GM23338 (cell line): ENCODE data around the gene PRTN3. TPM values are rescaled to one million over a fixed set of nuclear protein-coding genes. Genes with fewer than 3 reads are reported as not detected.
A peak's percentile ranks its signal among the peaks of the same experiment; 100 is the strongest.
"Not testable (repeated sequence)": the region's sequence is repeated elsewhere in the genome, so short reads cannot be mapped to it uniquely, and the experiment has no call there.

Experiments
- ATAC-seq: fragments of 200-7000 bp; cut with Tn5 transposase; 3 replicates; pipeline ENCODE4 v1.9.1; 2020
- DNase-seq: peaks from one replicate; pipeline ENCODE4 v3.0.0-alpha.2; 2015; ENCODE audit warnings: low spot score
- H2AFZ ChIP-seq: fragments of 200-600 bp; sonication (generic); 2 replicates; pipeline ENCODE4 v1.8.0; 2016; ENCODE audit warnings: antibody characterized with exemption, mild to moderate bottlenecking, moderate library complexity
- H3F3A ChIP-seq: fragments of 200-600 bp; sonication (generic); replicated peaks from 2 replicates; pipeline ENCODE4 v1.8.0; 2017; ENCODE audit warnings: antibody characterized with exemption, mixed run types, low read depth
- H3K27ac ChIP-seq: fragments of 200-600 bp; sonication (generic); 2 replicates; pipeline ENCODE4 v1.6.1; 2016; ENCODE audit warnings: low read depth
- H3K27me3 ChIP-seq: fragments of 200-600 bp; sonication (generic); 2 replicates; pipeline ENCODE4 v1.8.0; 2016; ENCODE audit warnings: mild to moderate bottlenecking, mixed run types, moderate library complexity; ENCODE audit not compliant: insufficient read depth
- H3K36me3 ChIP-seq: fragments of 200-600 bp; sonication (generic); 2 replicates; pipeline ENCODE4 v1.8.0; 2016; ENCODE audit warnings: mild to moderate bottlenecking; ENCODE audit not compliant: insufficient read depth
- H3K4me1 ChIP-seq: fragments of 200-600 bp; sonication (generic); 2 replicates; pipeline ENCODE4 v1.8.0; 2016; ENCODE audit warnings: mild to moderate bottlenecking, moderate library complexity; ENCODE audit not compliant: insufficient read depth
- H3K4me2 ChIP-seq: fragments of 200-600 bp; sonication (generic); 2 replicates; pipeline ENCODE4 v1.7.1; 2017; ENCODE audit warnings: mixed run types
- H3K4me3 ChIP-seq: fragments of 200-600 bp; sonication (generic); 2 replicates; pipeline ENCODE4 v1.6.1; 2016; ENCODE audit warnings: mixed run types
- H3K79me2 ChIP-seq: fragments of 200-600 bp; sonication (generic); replicated peaks from 2 replicates; pipeline ENCODE4 v1.8.0; 2017; ENCODE audit warnings: mild to moderate bottlenecking; ENCODE audit not compliant: insufficient read depth
- H3K9me2 ChIP-seq: fragments of 200-600 bp; sonication (generic); 2 replicates; pipeline ENCODE4 v1.8.0; 2017; ENCODE audit not compliant: insufficient read depth
- H4K20me1 ChIP-seq: fragments of 200-600 bp; sonication (generic); replicated peaks from 2 replicates; pipeline ENCODE4 v1.8.0; 2017; ENCODE audit warnings: mild to moderate bottlenecking; ENCODE audit not compliant: insufficient read depth
- H3K27ac Mint-ChIP-seq: 2 replicates; pipeline ENCODE4 v1.8.0; 2020; ENCODE audit warnings: inconsistent platforms, mild to moderate bottlenecking, moderate library complexity, mixed read lengths
- H3K27me3 Mint-ChIP-seq: 3 replicates; pipeline ENCODE4 v1.8.0; 2022; ENCODE audit warnings: low read depth, mild to moderate bottlenecking, moderate library complexity, mixed read lengths, inconsistent platforms; ENCODE audit not compliant: insufficient read depth, poor library complexity
- H3K36me3 Mint-ChIP-seq: 3 replicates; pipeline ENCODE4 v1.8.0; 2021; ENCODE audit warnings: low read depth, mild to moderate bottlenecking, inconsistent platforms, moderate library complexity, mixed read lengths
- H3K4me1 Mint-ChIP-seq: 3 replicates; pipeline ENCODE4 v1.8.0; 2020; ENCODE audit warnings: mild to moderate bottlenecking, inconsistent platforms, mixed read lengths
- H3K4me3 Mint-ChIP-seq: 3 replicates; pipeline ENCODE4 v1.8.0; 2021; ENCODE audit warnings: moderate library complexity, mild to moderate bottlenecking, inconsistent platforms, mixed read lengths
- H3K9me3 Mint-ChIP-seq: 3 replicates; pipeline ENCODE4 v1.8.0; 2020; ENCODE audit warnings: moderate library complexity, mild to moderate bottlenecking, inconsistent platforms, mixed read lengths
- JUNB ChIP-seq: IDR thresholded peaks from one replicate; pipeline ENCODE4 v1.6.1; 2016; ENCODE audit warnings: antibody characterized with exemption; ENCODE audit not compliant: unreplicated experiment
- POLR2AphosphoS5 ChIP-seq: IDR thresholded peaks from 2 replicates; pipeline ENCODE4 v1.6.1; 2016; ENCODE audit warnings: antibody characterized with exemption, low read depth
- ZNF114 ChIP-seq: fragments of 250-450 bp; sonication (Bioruptor Pico); IDR thresholded peaks from 2 replicates; pipeline ENCODE4 v1.5.0; 2020; ENCODE audit warnings: mild to moderate bottlenecking, moderate library complexity
- ZNF331 ChIP-seq: fragments of 250-450 bp; sonication (Bioruptor Pico); IDR thresholded peaks from 2 replicates; pipeline ENCODE4 v1.5.0; 2020; ENCODE audit warnings: low read depth, mild to moderate bottlenecking, moderate library complexity
- polyA plus RNA-seq: library from polyadenylated mRNA; unstranded; fragments of >200 nt; fragmentation: Nextera tagmentation; extraction: Ambion mirVana; gene quantifications from 2 replicates; pipeline ENCODE4 v1.2.1, GENCODE V29; 2016
- total RNA-seq: library from RNA; depleted of rRNA; stranded (reverse); fragments of >200 nt; shearing (Covaris generic); gene quantifications from 2 replicates; pipeline ENCODE4 v1.2.3, GENCODE V29; 2014
- TF ChIP-seq, protein P1 (sequence below): IDR thresholded peaks from one replicate; pipeline ENCODE4 v1.6.1; 2018; ENCODE audit warnings: antibody characterized with exemption; ENCODE audit not compliant: unreplicated experiment
- TF ChIP-seq, protein P2 (sequence below), 2 experiments: fragments of 200-600 bp in 1 of 2; sonication (generic) in 1 of 2; conservative IDR thresholded peaks; 2 replicates each; pipeline versions ENCODE4 v1.5.1 to v1.6.1; 2016 to 2017; ENCODE audit warnings: antibody characterized with exemption in 2 of 2, low read depth in 2 of 2, mild to moderate bottlenecking in 2 of 2, moderate library complexity in 1 of 2

PRTN3 gene
- total and polyA plus RNA-seq, 2 experiments from 2014 or later = 0.21 to 0.68 TPM

DNA sequence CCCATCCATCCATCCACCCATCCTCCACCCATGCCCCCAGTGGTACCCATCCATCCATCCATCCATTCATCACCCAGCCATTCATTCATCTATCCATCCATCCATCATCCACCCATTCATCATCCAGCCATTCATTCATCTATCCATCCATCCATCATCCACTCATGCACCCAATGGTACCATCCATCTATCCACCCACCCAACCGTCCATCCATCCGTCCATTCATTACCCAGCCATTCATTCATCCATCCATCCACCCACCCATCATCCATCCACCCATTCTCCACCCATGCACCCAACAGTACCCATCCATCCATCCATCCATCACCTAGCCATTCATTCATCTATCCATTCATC lies 24.3 kb upstream of the PRTN3 start (continued):
- TF ChIP-seq, protein P1, sequence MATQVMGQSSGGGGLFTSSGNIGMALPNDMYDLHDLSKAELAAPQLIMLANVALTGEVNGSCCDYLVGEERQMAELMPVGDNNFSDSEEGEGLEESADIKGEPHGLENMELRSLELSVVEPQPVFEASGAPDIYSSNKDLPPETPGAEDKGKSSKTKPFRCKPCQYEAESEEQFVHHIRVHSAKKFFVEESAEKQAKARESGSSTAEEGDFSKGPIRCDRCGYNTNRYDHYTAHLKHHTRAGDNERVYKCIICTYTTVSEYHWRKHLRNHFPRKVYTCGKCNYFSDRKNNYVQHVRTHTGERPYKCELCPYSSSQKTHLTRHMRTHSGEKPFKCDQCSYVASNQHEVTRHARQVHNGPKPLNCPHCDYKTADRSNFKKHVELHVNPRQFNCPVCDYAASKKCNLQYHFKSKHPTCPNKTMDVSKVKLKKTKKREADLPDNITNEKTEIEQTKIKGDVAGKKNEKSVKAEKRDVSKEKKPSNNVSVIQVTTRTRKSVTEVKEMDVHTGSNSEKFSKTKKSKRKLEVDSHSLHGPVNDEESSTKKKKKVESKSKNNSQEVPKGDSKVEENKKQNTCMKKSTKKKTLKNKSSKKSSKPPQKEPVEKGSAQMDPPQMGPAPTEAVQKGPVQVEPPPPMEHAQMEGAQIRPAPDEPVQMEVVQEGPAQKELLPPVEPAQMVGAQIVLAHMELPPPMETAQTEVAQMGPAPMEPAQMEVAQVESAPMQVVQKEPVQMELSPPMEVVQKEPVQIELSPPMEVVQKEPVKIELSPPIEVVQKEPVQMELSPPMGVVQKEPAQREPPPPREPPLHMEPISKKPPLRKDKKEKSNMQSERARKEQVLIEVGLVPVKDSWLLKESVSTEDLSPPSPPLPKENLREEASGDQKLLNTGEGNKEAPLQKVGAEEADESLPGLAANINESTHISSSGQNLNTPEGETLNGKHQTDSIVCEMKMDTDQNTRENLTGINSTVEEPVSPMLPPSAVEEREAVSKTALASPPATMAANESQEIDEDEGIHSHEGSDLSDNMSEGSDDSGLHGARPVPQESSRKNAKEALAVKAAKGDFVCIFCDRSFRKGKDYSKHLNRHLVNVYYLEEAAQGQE = no peak
- TF ChIP-seq ZNF331 (CRISPR knock-in tag) (no peak), ZNF114 (CRISPR knock-in tag) (no peak)
- TF ChIP-seq, protein P2, sequence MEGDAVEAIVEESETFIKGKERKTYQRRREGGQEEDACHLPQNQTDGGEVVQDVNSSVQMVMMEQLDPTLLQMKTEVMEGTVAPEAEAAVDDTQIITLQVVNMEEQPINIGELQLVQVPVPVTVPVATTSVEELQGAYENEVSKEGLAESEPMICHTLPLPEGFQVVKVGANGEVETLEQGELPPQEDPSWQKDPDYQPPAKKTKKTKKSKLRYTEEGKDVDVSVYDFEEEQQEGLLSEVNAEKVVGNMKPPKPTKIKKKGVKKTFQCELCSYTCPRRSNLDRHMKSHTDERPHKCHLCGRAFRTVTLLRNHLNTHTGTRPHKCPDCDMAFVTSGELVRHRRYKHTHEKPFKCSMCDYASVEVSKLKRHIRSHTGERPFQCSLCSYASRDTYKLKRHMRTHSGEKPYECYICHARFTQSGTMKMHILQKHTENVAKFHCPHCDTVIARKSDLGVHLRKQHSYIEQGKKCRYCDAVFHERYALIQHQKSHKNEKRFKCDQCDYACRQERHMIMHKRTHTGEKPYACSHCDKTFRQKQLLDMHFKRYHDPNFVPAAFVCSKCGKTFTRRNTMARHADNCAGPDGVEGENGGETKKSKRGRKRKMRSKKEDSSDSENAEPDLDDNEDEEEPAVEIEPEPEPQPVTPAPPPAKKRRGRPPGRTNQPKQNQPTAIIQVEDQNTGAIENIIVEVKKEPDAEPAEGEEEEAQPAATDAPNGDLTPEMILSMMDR (conservative IDR thresholded peaks at IDR 0.05; ENCODE audit: low read depth in 2 of 2) = no peak

DNA sequence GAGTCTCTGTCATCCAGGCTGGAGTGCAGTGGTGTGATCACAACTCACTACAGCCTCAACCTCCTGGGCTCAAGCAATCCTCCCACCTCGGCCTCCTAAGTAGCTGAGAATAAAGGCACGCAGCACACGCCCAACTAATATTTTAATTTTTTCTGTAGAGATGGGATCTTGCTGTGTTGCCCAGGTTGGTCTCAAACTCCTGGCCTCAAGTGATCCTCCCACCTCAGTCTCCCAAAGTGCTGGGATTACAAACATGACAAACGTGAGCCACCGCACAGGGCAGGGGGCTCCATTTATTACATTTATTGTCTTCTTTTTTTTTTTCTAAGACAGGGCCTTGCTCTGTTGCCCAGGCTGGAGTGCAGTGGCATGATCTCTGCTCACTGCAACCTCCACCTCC lies 20.6 kb upstream of the PRTN3 start:
- H3K36me3 ChIP-seq, H3K4me1 ChIP-seq, ATAC-seq, H3K27ac Mint-ChIP-seq, H3K27ac ChIP-seq, DNase-seq, H2AFZ ChIP-seq, H3K9me2 ChIP-seq, H3K9me3 Mint-ChIP-seq, H3F3A ChIP-seq, H4K20me1 ChIP-seq, H3K27me3 ChIP-seq, H3K4me1 Mint-ChIP-seq: not testable (repeated sequence)
- H3K4me3 ChIP-seq = peak overlapping the region; percentile 84; the same call in 1 of the 2 replicates
- peak overlapping the region; percentile 65; the same call in 1 of the 2 replicates for H3K4me2 ChIP-seq
- Mint-ChIP-seq H3K27me3 (peaks cover 11% of the 10 kb centered on the region), H3K4me3 (peak overlapping the region; percentile 29; the same call in 2 of the 3 replicates), H3K36me3 (peaks cover 17% of the 10 kb centered on the region)
- H3K79me2 ChIP-seq = peaks cover 23% of the 10 kb centered on the region

DNA sequence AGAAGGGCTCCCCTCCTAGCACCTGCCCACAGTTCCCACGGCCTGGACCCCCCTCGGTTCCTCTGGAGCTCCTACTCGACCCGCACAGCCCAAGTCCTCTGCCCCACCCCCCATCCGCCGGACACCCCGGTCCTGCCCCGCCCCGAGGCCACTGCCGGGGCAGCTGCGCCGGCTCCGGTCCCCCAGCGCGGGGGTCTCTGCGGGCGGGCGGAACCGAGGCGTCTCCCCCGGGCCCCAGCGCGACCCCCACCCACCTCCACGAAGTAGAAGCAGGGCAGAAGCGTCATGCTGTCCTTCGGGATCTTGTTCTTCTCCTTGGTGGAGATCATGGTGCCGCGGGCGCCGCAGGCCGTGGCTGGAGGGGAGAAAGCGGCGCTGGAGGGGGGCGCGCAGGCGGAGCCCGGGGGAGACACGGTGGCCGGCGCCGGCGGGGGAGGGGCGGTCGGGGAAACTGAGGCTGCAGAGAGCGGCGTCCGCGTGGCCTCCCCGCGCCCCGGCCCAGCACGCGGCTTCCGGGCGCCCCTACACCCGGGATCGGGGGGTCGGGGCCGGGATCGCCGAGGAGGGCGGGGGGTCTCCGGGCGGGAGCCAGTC lies 19.5 kb upstream of the PRTN3 start:
- DNase-seq (peak; percentile 67), ATAC-seq (peak; percentile 37)
- Histone ChIP-seq H3K4me3 (peak overlapping the region; percentile 84), H3K9me2 (0 out of 2 replicates have a peak, but pooled peaks cover 3% of the 10 kb centered on the region), H4K20me1 (peaks cover 4% of the 10 kb centered on the region), H3K4me1 (peaks cover 9% of the 10 kb centered on the region; the same call in 1 of the 2 replicates), H3K79me2 (peaks cover 23% of the 10 kb centered on the region), H3F3A (no peaks in the 10 kb centered on the region), H3K4me2 (peak overlapping the region; percentile 81), H3K27me3 (no peaks in the 10 kb centered on the region; the same call in 1 of the 2 replicates), H2AFZ (no peak overlapping the region), H3K36me3 (no peaks in the 10 kb centered on the region), H3K27ac (no peak overlapping the region)
- Mint-ChIP-seq H3K4me3 (peak overlapping the region; percentile 70; the same call in 2 of the 3 replicates), H3K36me3 (peaks cover 10% of the 10 kb centered on the region), H3K27ac (no peak overlapping the region), H3K9me3 (no peaks in the 10 kb centered on the region), H3K27me3 (peaks cover 9% of the 10 kb centered on the region), H3K4me1 (peaks cover 6% of the 10 kb centered on the region; the same call in 2 of the 3 replicates)
- TF ChIP-seq, protein P1 = no peak
- no peak for TF ChIP-seq JUNB
- TF ChIP-seq, protein P2 (conservative IDR thresholded peaks at IDR 0.05; ENCODE audit: low read depth in 2 of 2) = no peak
- peak; percentile 27 for TF ChIP-seq POLR2AphosphoS5
